Endothelial cell of umbilical vein (primary cell): ENCODE results near the gene C4orf50. TPM values are rescaled to one million over a fixed set of nuclear protein-coding genes. Genes with fewer than 3 reads are reported as not detected.

Source experiments
- BruUV-seq: library from RNA; stranded (reverse); fragments of 400-500 nt; replicated peaks from 2 replicates; lab custom pipeline; 2021; lab: Mats Ljungman, UMichigan
- CTCF ChIA-PET: fragments of 300-600, 350-600 bp; sonication (Branson Sonifier 250); formaldehyde crosslinking; loops from one replicate; lab custom pipeline; 2021; ENCODE audit warnings: antibody characterized with exemption, inconsistent platforms; lab: Charles Lee
- POLR2A ChIA-PET: fragments of 300-600, 350-600 bp; sonication (Branson Sonifier 250); formaldehyde crosslinking; loops from one replicate; lab custom pipeline; 2021; ENCODE audit warnings: antibody characterized with exemption, inconsistent platforms; lab: Charles Lee
- DNase-seq: peaks from one replicate; pipeline ENCODE4 v3.0.0-alpha.2; 2011; ENCODE audit warnings: low read depth, low spot score
- FAIRE-seq: peaks from 2 replicates; lab custom pipeline; 2011; peaks lifted over from hg19 to GRCh38; lab: Jason Lieb, UNC
- H2AFZ ChIP-seq: 2 replicates; pipeline ENCODE4 v1.6.0; 2012; ENCODE audit warnings: low read depth, low read length, control low read depth, inconsistent platforms
- H3K27ac ChIP-seq: 2 replicates; pipeline ENCODE4 v1.5.1; 2011; ENCODE audit warnings: low read depth, mild to moderate bottlenecking, control low read depth, low read length, moderate library complexity; ENCODE audit not compliant: insufficient read depth
- H3K27me3 ChIP-seq, 2 experiments: 2 replicates each; pipeline versions ENCODE4 v1.6.0 to v1.6.1; 2011; ENCODE audit warnings: low read length in 2 of 2, mixed read lengths in 1 of 2; ENCODE audit not compliant: control insufficient read depth in 2 of 2, insufficient read depth in 2 of 2
- H3K36me3 ChIP-seq, 2 experiments: 2 replicates in 1 of 2; 3 replicates in 1 of 2; pipeline ENCODE4 v1.5.1; 2011; ENCODE audit warnings: low read length in 2 of 2, mild to moderate bottlenecking in 1 of 2, moderate library complexity in 1 of 2; ENCODE audit not compliant: control insufficient read depth in 2 of 2, insufficient read depth in 2 of 2; ENCODE audit errors: extremely low read depth in 1 of 2
- H3K4me1 ChIP-seq: 3 replicates; pipeline ENCODE4 v1.5.1; 2011; ENCODE audit warnings: mild to moderate bottlenecking, low read length; ENCODE audit not compliant: control insufficient read depth, insufficient read depth; ENCODE audit errors: extremely low read depth
- H3K4me2 ChIP-seq: 2 replicates; pipeline ENCODE4 v1.6.1; 2011; ENCODE audit warnings: low read length, control low read depth, mixed read lengths; ENCODE audit not compliant: insufficient read depth
- H3K4me3 ChIP-seq, 3 experiments: fragments of 200-600 bp in 1 of 3; sonication (generic), shearing (Covaris generic) in 1 of 3; replicated peaks in 1 of 3; 2 replicates each; pipeline ENCODE4 v1.5.1; 2011 to 2016; ENCODE audit warnings: control low read depth in 3 of 3, low read length in 3 of 3, mild to moderate bottlenecking in 2 of 3, inconsistent platforms in 1 of 3, low read depth in 1 of 3, moderate library complexity in 1 of 3; ENCODE audit not compliant: insufficient read depth in 1 of 3
- H3K79me2 ChIP-seq: 2 replicates; pipeline ENCODE4 v1.6.0; 2012; ENCODE audit warnings: low read length, inconsistent platforms; ENCODE audit not compliant: control insufficient read depth, insufficient read depth
- H3K9ac ChIP-seq: replicated peaks from 2 replicates; pipeline ENCODE3; 2011; ENCODE audit warnings: low read length, control low read depth; ENCODE audit not compliant: insufficient read depth; ENCODE audit errors: extremely low read depth
- H3K9me1 ChIP-seq: replicated peaks from 3 replicates; pipeline ENCODE4 v1.6.0; 2011; ENCODE audit warnings: mild to moderate bottlenecking, low read length; ENCODE audit not compliant: control insufficient read depth, insufficient read depth; ENCODE audit errors: extremely low read depth
- H3K9me3 ChIP-seq: replicated peaks from 2 replicates; pipeline ENCODE4 v1.5.1; 2012; ENCODE audit warnings: low read length, inconsistent platforms; ENCODE audit not compliant: control insufficient read depth, insufficient read depth
- H4K20me1 ChIP-seq: replicated peaks from 2 replicates; pipeline ENCODE3; 2011; ENCODE audit warnings: mild to moderate bottlenecking, low read length; ENCODE audit not compliant: control insufficient read depth, insufficient read depth; ENCODE audit errors: extremely low read depth
- EZH2 ChIP-seq: IDR thresholded peaks from 2 replicates; pipeline ENCODE4 v1.6.1; 2012; ENCODE audit warnings: borderline replicate concordance, low read depth, mild to moderate bottlenecking, moderate library complexity, low read length, inconsistent platforms; ENCODE audit not compliant: severe bottlenecking
- FOS ChIP-seq: IDR thresholded peaks from 2 replicates; pipeline ENCODE4 v1.6.1; 2011; ENCODE audit warnings: mild to moderate bottlenecking, low read length, moderate library complexity, borderline replicate concordance; ENCODE audit not compliant: insufficient read depth
- GATA2 ChIP-seq: IDR thresholded peaks from 2 replicates; pipeline ENCODE4 v1.7.0; 2011; ENCODE audit warnings: low read depth, mild to moderate bottlenecking, moderate library complexity, mixed read lengths, low read length; ENCODE audit not compliant: insufficient read length, insufficient read depth
- JUN ChIP-seq: IDR thresholded peaks from 2 replicates; pipeline ENCODE4 v1.6.1; 2011; ENCODE audit warnings: borderline replicate concordance, low read depth; ENCODE audit not compliant: insufficient read length, insufficient read depth
- MYC ChIP-seq: IDR thresholded peaks from one replicate; pipeline ENCODE4 v1.6.1; 2011; ENCODE audit warnings: mild to moderate bottlenecking, low read depth, low read length
- POLR2A ChIP-seq: IDR thresholded peaks from 2 replicates; pipeline ENCODE4 v1.6.1; 2012; ENCODE audit warnings: low read depth, mild to moderate bottlenecking, control low read depth, low read length
- POLR2AphosphoS5 ChIP-seq: IDR thresholded peaks from 2 replicates; pipeline ENCODE4 v1.6.1; 2012; ENCODE audit warnings: low read depth, mild to moderate bottlenecking, control low read depth, low read length, moderate library complexity; ENCODE audit not compliant: insufficient read depth
- dilution Hi-C: fragments of 300-500 bp; cut with MboI; formaldehyde crosslinking; loops from one replicate; pipeline ENCODE4 v1.15.0; 2019; ENCODE audit warnings: low sequenced_read_pairs; ENCODE audit not compliant: extremely low pct_ligation_motif_present
- intact Hi-C: fragments of 100-400 bp; cut with micrococcal nuclease; formaldehyde crosslinking; loops from one replicate; pipeline ENCODE4 v1.10.0; 2022
- polyA plus RNA-seq, 4 experiments: library from polyadenylated mRNA; depleted of rRNA in 3 of 4; stranded (reverse) in 3 of 4; unstranded in 1 of 4; fragments of >200 nt; gene quantifications; 2 replicates each; pipeline versions ENCODE4 v1.2.1 to v1.2.3, GENCODE V29; 2011 to 2012; ENCODE audit warnings: missing spikeins in 1 of 4
- total RNA-seq: library from RNA; stranded (reverse); gene quantifications from 2 replicates; pipeline ENCODE4 v1.2.3, GENCODE V29; 2021
- TF ChIP-seq, protein P1 (sequence below), 2 donors: IDR thresholded peaks; 1 replicate in 1 of 2; 2 replicates in 1 of 2; pipeline ENCODE4 v1.5.1; 2011; ENCODE audit warnings: low read length in 2 of 2, mild to moderate bottlenecking in 2 of 2, moderate library complexity in 2 of 2, control low read depth in 1 of 2, inconsistent platforms in 1 of 2, low read depth in 1 of 2; ENCODE audit not compliant: insufficient read depth in 1 of 2; ENCODE audit errors: extremely low read depth in 1 of 2
- TF ChIP-seq, protein P2 (sequence below): IDR thresholded peaks from 2 replicates; pipeline ENCODE4 v1.6.1; 2011; ENCODE audit not compliant: insufficient read depth, insufficient read length

C4orf50 gene
- total and polyA plus RNA-seq, 2 donors (not counting 3 experiments of a cell fraction or from before 2014, with no cell fraction given) = not detected

DNA sequence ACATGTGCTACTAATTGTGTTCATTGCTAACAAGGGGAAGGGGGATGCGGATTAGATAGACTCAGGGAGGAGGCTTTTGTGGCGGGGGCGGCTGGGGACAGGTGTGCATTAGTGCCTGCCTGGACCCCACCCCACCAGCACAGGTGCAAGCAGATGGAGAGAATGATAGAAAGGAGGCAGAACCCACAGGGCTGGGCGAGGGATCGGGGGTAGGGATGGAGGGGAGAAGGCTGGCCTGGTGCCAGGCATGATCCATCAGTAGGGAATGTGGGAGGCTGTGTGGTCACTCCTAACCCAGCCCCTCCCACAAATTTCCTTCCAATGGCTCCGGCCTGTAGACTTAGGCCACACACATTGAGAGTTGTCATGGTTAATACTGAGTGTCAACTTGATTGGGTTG, 94.9 kb downstream of the C4orf50 start:
- H2AFZ ChIP-seq = no peak overlapping the region
- TF ChIP-seq POLR2A = no peak
- TF ChIP-seq POLR2AphosphoS5 = no peak
- TF ChIP-seq, protein P1, sequence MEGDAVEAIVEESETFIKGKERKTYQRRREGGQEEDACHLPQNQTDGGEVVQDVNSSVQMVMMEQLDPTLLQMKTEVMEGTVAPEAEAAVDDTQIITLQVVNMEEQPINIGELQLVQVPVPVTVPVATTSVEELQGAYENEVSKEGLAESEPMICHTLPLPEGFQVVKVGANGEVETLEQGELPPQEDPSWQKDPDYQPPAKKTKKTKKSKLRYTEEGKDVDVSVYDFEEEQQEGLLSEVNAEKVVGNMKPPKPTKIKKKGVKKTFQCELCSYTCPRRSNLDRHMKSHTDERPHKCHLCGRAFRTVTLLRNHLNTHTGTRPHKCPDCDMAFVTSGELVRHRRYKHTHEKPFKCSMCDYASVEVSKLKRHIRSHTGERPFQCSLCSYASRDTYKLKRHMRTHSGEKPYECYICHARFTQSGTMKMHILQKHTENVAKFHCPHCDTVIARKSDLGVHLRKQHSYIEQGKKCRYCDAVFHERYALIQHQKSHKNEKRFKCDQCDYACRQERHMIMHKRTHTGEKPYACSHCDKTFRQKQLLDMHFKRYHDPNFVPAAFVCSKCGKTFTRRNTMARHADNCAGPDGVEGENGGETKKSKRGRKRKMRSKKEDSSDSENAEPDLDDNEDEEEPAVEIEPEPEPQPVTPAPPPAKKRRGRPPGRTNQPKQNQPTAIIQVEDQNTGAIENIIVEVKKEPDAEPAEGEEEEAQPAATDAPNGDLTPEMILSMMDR (IDR thresholded peaks at IDR 0.05; ENCODE audit: extremely low read depth in 1 of 2, insufficient read depth in 1 of 2, low read depth in 1 of 2, low read length in 2 of 2) = no peak
- TF ChIP-seq FOS = no peak
- no peak for TF ChIP-seq GATA2
- no peak for TF ChIP-seq MYC
- no peak for TF ChIP-seq JUN
- no peak for TF ChIP-seq EZH2
- TF ChIP-seq, protein P2, sequence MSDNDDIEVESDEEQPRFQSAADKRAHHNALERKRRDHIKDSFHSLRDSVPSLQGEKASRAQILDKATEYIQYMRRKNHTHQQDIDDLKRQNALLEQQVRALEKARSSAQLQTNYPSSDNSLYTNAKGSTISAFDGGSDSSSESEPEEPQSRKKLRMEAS = no peak
- no peaks in the 10 kb centered on the region for H3K79me2 ChIP-seq
- H3K4me2 ChIP-seq = no peak overlapping the region
- BruUV-seq = no TSS peak
- no peaks in the 10 kb centered on the region for H3K4me1 ChIP-seq
- dilution Hi-C loops (no loop called here), intact Hi-C loops (no loop called here)
- H3K9ac ChIP-seq = no peak overlapping the region
- DNase-seq (no peak), FAIRE-seq (no peak)
- no peaks in the 10 kb centered on the region for H3K9me1 ChIP-seq
- no peaks in the 10 kb centered on the region for H3K9me3 ChIP-seq
- no peaks in the 10 kb centered on the region for H3K27me3 ChIP-seq
- H3K4me3 ChIP-seq = no peak overlapping the region
- H4K20me1 ChIP-seq = no peaks in the 10 kb centered on the region
- POLR2A ChIA-PET = no interaction called here
- CTCF ChIA-PET = no interaction called here
- H3K27ac ChIP-seq = no peak overlapping the region
- H3K36me3 ChIP-seq = no peaks in the 10 kb centered on the region
